Thoracic aorta (tissue), 2 donors: ENCODE data around the gene ZNF578. TPM values are rescaled to one million over a fixed set of nuclear protein-coding genes. Genes with fewer than 3 reads are reported as not detected.
"Not testable (repeated sequence)": the region's sequence is repeated elsewhere in the genome, so short reads cannot be mapped to it uniquely, and the experiment has no call there.

Source experiments
- ATAC-seq: fragments of 150-250 bp; one replicate; pipeline ENCODE4 v1.8.0; 2017; ENCODE audit warnings: low read depth; ENCODE audit not compliant: insufficient number of reproducible peaks, low FRiP score
- DNase-seq: peaks from one replicate; pipeline ENCODE4 v3.0.0-alpha.2; 2020; ENCODE audit warnings: low spot score
- H3K27ac ChIP-seq, 2 donors: fragments of 200-600 bp; sonication (generic); 1 replicate in 1 of 2; 2 replicates in 1 of 2; pipeline ENCODE4 v1.5.1; 2016; ENCODE audit warnings: mild to moderate bottlenecking in 2 of 2, moderate library complexity in 2 of 2
- H3K27me3 ChIP-seq: fragments of 200-600 bp; sonication (generic); replicated peaks from 2 replicates; pipeline ENCODE4 v1.6.0; 2016; ENCODE audit warnings: mild to moderate bottlenecking; ENCODE audit not compliant: insufficient read depth
- H3K36me3 ChIP-seq: fragments of 200-600 bp; sonication (generic); one replicate; pipeline ENCODE4 v1.5.1; 2016
- H3K4me1 ChIP-seq, 2 donors: fragments of 200-600 bp; sonication (generic); 1 replicate in 1 of 2; 2 replicates in 1 of 2; pipeline versions ENCODE4 v1.5.1 to v1.6.0; 2016; ENCODE audit warnings: low read depth in 2 of 2, mild to moderate bottlenecking in 1 of 2; ENCODE audit not compliant: control insufficient read depth in 1 of 2
- H3K4me3 ChIP-seq: fragments of 200-600 bp; sonication (generic); 2 replicates; pipeline ENCODE4 v1.5.1; 2016; ENCODE audit warnings: mild to moderate bottlenecking
- H3K9me3 ChIP-seq: fragments of 200-600 bp; sonication (generic); 2 replicates; pipeline ENCODE4 v1.5.1; 2016
- total RNA-seq, 2 donors: library from RNA; depleted of rRNA; stranded (reverse); fragments of >200 nt; gene quantifications; one replicate each; pipeline versions ENCODE4 v1.1.0 to v1.2.3, GENCODE V29; 2016
- TF ChIP-seq, protein P1 (sequence below): fragments of 200-600 bp; sonication (generic); IDR thresholded peaks from one replicate; pipeline ENCODE4 v1.5.1; 2019; ENCODE audit warnings: antibody characterized with exemption

Gene ZNF578
- total RNA-seq, 2 donors from 2014 or later = 0.41 to 4.7 TPM

DNA sequence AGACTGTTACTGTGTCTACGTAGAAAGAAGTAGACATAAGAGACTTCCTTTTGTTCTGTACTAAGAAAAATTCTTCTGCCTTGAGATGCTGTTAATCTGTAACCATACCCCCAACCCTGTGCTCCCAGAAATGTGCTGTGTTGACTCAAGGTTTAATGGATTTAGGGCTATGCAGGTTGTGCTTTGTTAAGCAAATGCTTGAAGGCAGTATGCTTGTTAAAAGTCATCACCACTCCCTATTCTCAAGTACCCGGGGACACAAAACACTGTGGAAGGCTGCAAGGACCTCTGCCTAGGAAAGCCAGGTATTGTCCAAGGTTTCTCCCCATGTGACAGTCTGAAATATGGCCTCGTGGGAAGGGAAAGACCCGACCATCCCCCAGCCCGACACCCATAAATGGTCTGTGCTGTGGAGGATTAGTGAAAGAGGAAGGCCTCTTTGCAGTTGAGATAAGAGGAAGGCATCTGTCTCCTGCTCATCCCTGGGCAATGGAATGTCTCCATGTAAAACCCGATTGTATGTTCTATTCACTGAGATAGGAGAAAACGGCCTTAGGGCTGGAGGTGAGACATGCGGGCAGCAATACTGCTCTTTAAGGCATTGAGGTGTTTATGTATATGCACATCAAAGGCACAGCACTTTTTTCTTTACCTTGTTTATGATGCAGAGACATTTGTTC is 32.3 kb downstream of the ZNF578 start:
- DNase-seq, H3K27me3 ChIP-seq, H3K27ac ChIP-seq, H3K36me3 ChIP-seq, H3K4me3 ChIP-seq, ATAC-seq, H3K4me1 ChIP-seq: not testable (repeated sequence)
- H3K9me3 ChIP-seq = peaks cover 71% of the 10 kb centered on the region

DNA sequence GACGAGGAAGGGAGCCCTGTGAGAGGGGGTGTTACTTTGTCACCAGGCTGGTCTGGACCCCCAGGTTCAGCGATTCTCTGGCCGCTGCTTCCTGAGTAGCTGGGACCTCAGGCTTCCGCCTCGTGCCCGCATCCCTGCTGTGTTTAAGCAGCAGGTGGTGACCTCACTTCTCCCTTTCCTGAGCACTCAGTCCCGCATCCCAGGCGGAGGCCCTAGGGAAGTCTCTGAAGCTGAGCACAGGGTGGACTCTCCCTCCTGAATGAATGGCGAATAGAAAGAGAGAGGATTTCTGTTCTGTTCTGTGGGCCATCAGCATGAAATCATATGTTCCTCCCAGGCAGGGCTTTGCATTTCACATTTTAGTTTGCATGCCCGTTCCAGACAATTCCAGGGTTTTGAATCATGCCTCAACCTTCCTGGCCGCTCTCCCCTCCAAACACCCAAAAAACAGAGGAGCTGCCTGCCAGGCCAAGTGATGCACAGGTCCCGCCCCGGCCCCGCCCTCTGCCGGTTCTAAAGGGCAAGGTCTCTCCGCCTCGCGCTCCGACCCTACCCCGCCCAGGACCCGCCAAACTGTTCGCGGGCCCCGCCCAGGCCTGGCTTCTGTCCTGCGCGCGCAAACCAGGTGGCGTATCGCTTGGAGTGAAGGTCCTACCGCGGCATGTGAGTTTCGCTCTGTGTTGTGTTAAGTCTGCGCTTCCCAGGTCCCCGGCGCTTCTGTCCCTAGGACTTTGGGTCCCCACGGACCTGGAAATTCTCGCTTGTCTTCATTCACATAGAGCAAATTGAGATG is 39.0 kb downstream of the ZNF578 start:
- H3K9me3 ChIP-seq = peaks cover 40% of the 10 kb centered on the region
- H3K27ac ChIP-seq = peak overlapping the region in 1 of 2 donors; percentile 21
- TF ChIP-seq, protein P1, sequence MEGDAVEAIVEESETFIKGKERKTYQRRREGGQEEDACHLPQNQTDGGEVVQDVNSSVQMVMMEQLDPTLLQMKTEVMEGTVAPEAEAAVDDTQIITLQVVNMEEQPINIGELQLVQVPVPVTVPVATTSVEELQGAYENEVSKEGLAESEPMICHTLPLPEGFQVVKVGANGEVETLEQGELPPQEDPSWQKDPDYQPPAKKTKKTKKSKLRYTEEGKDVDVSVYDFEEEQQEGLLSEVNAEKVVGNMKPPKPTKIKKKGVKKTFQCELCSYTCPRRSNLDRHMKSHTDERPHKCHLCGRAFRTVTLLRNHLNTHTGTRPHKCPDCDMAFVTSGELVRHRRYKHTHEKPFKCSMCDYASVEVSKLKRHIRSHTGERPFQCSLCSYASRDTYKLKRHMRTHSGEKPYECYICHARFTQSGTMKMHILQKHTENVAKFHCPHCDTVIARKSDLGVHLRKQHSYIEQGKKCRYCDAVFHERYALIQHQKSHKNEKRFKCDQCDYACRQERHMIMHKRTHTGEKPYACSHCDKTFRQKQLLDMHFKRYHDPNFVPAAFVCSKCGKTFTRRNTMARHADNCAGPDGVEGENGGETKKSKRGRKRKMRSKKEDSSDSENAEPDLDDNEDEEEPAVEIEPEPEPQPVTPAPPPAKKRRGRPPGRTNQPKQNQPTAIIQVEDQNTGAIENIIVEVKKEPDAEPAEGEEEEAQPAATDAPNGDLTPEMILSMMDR = no peak

DNA sequence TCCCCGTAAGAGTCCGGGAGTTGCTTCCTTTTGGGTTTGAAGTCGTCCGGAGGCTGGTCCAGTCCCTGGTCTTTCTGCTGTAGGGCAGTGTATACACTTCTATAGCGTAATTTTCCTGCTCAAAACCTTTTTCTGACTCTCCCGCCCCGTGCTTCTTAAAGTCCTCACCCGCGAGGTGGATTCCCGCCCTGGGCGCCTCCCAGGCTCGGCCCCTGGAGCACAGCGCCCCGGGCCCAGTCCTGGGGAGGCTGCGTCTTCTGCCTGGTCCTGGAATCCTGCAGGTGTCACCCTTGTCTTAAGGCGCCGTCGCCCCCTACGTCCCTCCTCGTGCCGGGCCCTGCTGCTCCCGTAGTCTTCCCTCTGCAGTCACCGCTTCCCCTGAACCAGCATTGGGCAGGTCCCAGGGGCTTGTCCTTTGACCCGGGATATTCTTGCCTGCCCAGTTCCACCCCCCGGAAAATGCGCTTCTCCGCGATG is 39.7 kb downstream of the ZNF578 start:
- H3K9me3 ChIP-seq = peaks cover 34% of the 10 kb centered on the region
- H3K4me1 ChIP-seq = no peaks in the 10 kb centered on the region
- no peak for ATAC-seq
- no peaks in the 10 kb centered on the region for H3K36me3 ChIP-seq
- H3K27ac ChIP-seq = peak overlapping the region in 1 of 2 donors; percentile 21
- H3K4me3 ChIP-seq = peak overlapping the region; percentile 65
- DNase-seq = no peak
- TF ChIP-seq, protein P1 = no peak
- no peaks in the 10 kb centered on the region for H3K27me3 ChIP-seq

More for the DNA sequence above, 39.0 kb downstream of the ZNF578 start:
- peak overlapping the region; percentile 65 for H3K4me3 ChIP-seq
- H3K36me3 ChIP-seq = no peaks in the 10 kb centered on the region
- ATAC-seq (no peak), DNase-seq (no peak)
- no peaks in the 10 kb centered on the region for H3K4me1 ChIP-seq
- no peaks in the 10 kb centered on the region for H3K27me3 ChIP-seq

DNA sequence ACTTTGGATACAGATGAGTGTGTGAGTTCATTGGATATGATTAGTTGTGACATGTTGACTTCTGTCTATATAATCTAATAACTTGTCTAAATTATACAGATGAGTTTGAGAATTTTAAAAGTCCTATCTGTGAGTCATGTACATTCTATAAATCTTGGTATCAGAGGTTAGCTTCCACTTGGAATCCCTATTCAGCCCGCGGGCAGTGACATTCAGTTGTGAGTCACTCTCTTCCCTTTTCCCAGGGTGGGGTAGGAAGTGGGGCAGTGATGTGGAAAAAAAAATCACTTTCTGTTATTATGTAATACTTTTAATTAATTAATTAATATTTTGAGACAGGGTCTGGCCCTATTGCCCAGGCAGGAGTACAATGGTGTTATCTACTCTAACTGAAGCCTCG is 41.2 kb downstream of the ZNF578 start:
- ATAC-seq (no peak), DNase-seq (no peak)
- no peaks in the 10 kb centered on the region for H3K36me3 ChIP-seq
- TF ChIP-seq, protein P1 = no peak
- H3K27ac ChIP-seq = no peak overlapping the region
- no peaks in the 10 kb centered on the region for H3K27me3 ChIP-seq
- peaks cover 31% of the 10 kb centered on the region for H3K9me3 ChIP-seq
- H3K4me3 ChIP-seq = no peak overlapping the region
- no peaks in the 10 kb centered on the region for H3K4me1 ChIP-seq

DNA sequence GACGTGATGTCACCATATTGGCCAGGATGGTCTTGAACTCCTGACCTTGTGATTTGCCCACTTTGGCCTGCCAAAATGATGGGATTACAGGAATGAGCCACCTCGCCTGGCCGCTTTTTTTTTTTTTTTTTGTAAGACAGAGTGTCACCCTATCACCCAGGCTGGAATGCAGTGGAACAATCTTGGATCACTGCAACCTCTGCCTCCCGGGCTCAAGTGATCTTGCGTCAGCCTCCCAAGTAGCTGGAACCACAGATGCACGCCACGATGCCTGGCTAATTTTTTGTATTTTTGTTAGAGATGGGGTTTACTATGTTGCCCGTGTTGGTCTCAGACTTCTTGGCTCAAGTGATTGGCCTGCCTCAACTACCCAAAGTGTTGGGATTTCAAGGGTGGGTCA is 45.2 kb downstream of the ZNF578 start:
- no peaks in the 10 kb centered on the region for H3K4me1 ChIP-seq
- TF ChIP-seq, protein P1 = no peak
- peaks cover 15% of the 10 kb centered on the region for H3K36me3 ChIP-seq
- H3K27me3 ChIP-seq = no peaks in the 10 kb centered on the region
- H3K27ac ChIP-seq = no peak overlapping the region
- DNase-seq (no peak), ATAC-seq (no peak)
- no peak overlapping the region for H3K4me3 ChIP-seq
- H3K9me3 ChIP-seq = peaks cover 33% of the 10 kb centered on the region

DNA sequence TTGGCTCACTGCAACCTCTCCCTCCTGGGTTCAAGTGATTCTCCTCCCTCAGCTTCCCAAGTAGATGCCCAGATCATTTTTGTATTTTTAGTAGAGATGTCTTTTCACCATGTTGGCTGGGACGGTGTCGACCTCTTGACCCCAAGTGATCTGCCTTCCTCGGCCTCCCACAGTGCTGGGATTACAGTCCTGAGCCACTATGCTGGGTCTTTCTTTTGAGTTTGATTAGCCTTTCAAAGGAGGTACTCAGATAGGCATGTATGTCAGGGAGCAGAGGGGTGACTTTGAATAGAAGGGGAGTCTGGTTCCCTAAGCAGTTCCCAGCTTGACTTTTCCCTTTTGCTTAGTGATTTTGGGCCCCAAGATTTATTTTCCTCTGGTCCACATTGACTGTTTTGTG is 47.1 kb downstream of the ZNF578 start:
- not testable (repeated sequence) for H3K27me3 ChIP-seq, H3K4me3 ChIP-seq, DNase-seq, H3K4me1 ChIP-seq, ATAC-seq, H3K27ac ChIP-seq
- Histone ChIP-seq H3K36me3 (peaks cover 19% of the 10 kb centered on the region), H3K9me3 (peaks cover 30% of the 10 kb centered on the region)

DNA sequence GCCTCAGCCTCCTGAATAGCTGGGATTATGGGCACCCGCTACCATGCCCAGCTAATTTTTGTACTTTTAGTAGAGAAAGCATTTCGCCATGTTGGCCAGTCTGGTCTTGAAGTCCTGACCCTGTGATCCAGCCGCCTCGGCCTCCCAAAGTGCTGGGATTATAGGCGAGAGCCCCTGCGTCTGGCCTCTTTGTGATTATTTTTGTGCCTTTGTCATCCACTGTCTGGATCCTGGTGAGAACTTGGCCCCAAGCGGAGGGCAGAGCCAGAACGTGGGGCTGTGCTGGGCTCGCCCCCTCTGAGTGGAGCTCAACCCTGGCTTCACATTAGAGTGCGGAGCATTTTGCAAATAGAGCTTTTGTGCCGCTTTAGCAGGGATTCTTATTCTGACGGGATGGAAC is 47.6 kb downstream of the ZNF578 start:
- Histone ChIP-seq H3K9me3 (peaks cover 35% of the 10 kb centered on the region), H3K36me3 (peaks cover 22% of the 10 kb centered on the region)
- H3K27ac ChIP-seq, H3K4me1 ChIP-seq, DNase-seq, H3K27me3 ChIP-seq, H3K4me3 ChIP-seq, ATAC-seq: not testable (repeated sequence)
